SU-DHL-6 (cell line): ENCODE data around the gene NUMB.

Experiments
- H2AFZ ChIP-seq: fragments of 200-600 bp; sonication (generic); 2 replicates; pipeline ENCODE4 v1.6.1; 2014; ENCODE audit warnings: low read depth, mild to moderate bottlenecking, moderate library complexity, mixed read lengths, antibody characterized with exemption, low read length; ENCODE audit not compliant: severe bottlenecking
- H3F3A ChIP-seq: fragments of 200-600 bp; shearing (Covaris generic); 2 replicates; pipeline ENCODE4 v1.6.0; 2016; ENCODE audit warnings: antibody characterized with exemption, mild to moderate bottlenecking; ENCODE audit not compliant: insufficient read depth
- H3K27ac ChIP-seq: fragments of 200-600 bp; sonication (generic); 2 replicates; pipeline ENCODE4 v1.5.1; 2016; ENCODE audit warnings: low read depth, mild to moderate bottlenecking, low read length, moderate library complexity, mixed read lengths
- H3K27me3 ChIP-seq: fragments of 200-600 bp; sonication (generic), shearing (Covaris generic); 2 replicates; pipeline ENCODE4 v1.6.0; 2014; ENCODE audit warnings: mild to moderate bottlenecking, low read length
- H3K36me3 ChIP-seq: fragments of 200-600 bp; sonication (generic); 2 replicates; pipeline ENCODE4 v1.6.1; 2014; ENCODE audit warnings: mild to moderate bottlenecking, low read length, mixed read lengths
- H3K4me2 ChIP-seq: fragments of 300-600, 200-600 bp; shearing (Covaris generic), sonication (generic); 2 replicates; pipeline ENCODE4 v1.6.0; 2014; ENCODE audit warnings: low read length, low read depth, mild to moderate bottlenecking; ENCODE audit not compliant: poor library complexity, severe bottlenecking
- H3K4me3 ChIP-seq: fragments of 200-600 bp; sonication (generic); 2 replicates; pipeline ENCODE4 v1.5.1; 2014; ENCODE audit warnings: antibody characterized with exemption, low read length, mild to moderate bottlenecking, mixed read lengths; ENCODE audit not compliant: insufficient read depth, poor library complexity, severe bottlenecking
- H3K79me2 ChIP-seq: fragments of 200-600 bp; sonication (generic); 2 replicates; pipeline ENCODE4 v1.6.1; 2014; ENCODE audit warnings: mild to moderate bottlenecking, low read length, moderate library complexity; ENCODE audit not compliant: insufficient read depth
- H3K9ac ChIP-seq: fragments of 200-600 bp; sonication (generic); 2 replicates; pipeline ENCODE4 v1.7.0; 2014; ENCODE audit warnings: mild to moderate bottlenecking, low read length
- H3K9me2 ChIP-seq: fragments of 200-600 bp; sonication (generic); replicated peaks from 2 replicates; pipeline ENCODE4 v1.6.1; 2014; ENCODE audit warnings: low read length; ENCODE audit not compliant: insufficient read depth
- H3K9me3 ChIP-seq: fragments of 200-600 bp; sonication (generic); 2 replicates; pipeline ENCODE4 v1.6.1; 2014; ENCODE audit warnings: low read length, mixed read lengths; ENCODE audit not compliant: insufficient read depth
- H4K20me1 ChIP-seq: fragments of 200-600 bp; sonication (generic); 2 replicates; pipeline ENCODE4 v1.6.1; 2014; ENCODE audit warnings: low read depth, mild to moderate bottlenecking, antibody characterized with exemption, low read length, moderate library complexity, mixed read lengths
- EZH2phosphoT487 ChIP-seq: fragments of 200-600 bp; sonication (generic), shearing (Covaris generic); conservative IDR thresholded peaks from 2 replicates; pipeline ENCODE4 v1.6.1; 2018; ENCODE audit warnings: mild to moderate bottlenecking, antibody characterized with exemption, low read length, moderate library complexity, mixed read lengths
- TF ChIP-seq, protein P1 (sequence below): fragments of 200-600 bp; sonication (generic); IDR thresholded peaks from one replicate; pipeline ENCODE4 v1.5.1; 2017; ENCODE audit warnings: antibody characterized with exemption, mild to moderate bottlenecking, low read length, moderate library complexity; ENCODE audit not compliant: insufficient read depth, poor library complexity, severe bottlenecking

NUMB gene

DNA sequence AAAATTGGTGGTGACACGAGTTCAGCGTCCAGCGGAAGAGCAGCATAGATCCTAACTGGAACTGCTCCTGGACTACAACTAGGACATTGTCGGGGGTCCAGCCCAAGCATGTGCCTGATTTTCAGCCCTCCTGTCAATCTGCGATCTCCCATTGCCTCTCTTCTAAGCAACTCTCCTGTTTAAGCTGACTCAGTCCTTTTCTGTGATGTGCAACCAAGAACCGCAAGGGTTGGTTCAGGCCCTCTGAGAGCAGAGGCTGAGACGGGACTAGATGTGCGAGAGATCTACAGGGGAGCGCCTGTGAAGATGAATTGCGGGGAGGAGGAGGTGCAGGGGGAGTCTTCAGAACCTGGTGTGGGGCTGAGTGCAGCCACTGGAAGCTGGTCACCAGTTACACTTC, 224.8 kb downstream of the NUMB start:
- Histone ChIP-seq H3K9me2 (no peaks in the 10 kb centered on the region), H3K79me2 (no peaks in the 10 kb centered on the region), H3K4me3 (no peak overlapping the region), H3K36me3 (no peaks in the 10 kb centered on the region), H2AFZ (no peak overlapping the region), H3K9ac (no peak overlapping the region), H3K9me3 (no peaks in the 10 kb centered on the region), H3K4me2 (no peak overlapping the region), H4K20me1 (no peaks in the 10 kb centered on the region), H3K27ac (no peak overlapping the region), H3F3A (no peaks in the 10 kb centered on the region), H3K27me3 (no peaks in the 10 kb centered on the region)
- TF ChIP-seq EZH2phosphoT487 = no peak
- TF ChIP-seq, protein P1, sequence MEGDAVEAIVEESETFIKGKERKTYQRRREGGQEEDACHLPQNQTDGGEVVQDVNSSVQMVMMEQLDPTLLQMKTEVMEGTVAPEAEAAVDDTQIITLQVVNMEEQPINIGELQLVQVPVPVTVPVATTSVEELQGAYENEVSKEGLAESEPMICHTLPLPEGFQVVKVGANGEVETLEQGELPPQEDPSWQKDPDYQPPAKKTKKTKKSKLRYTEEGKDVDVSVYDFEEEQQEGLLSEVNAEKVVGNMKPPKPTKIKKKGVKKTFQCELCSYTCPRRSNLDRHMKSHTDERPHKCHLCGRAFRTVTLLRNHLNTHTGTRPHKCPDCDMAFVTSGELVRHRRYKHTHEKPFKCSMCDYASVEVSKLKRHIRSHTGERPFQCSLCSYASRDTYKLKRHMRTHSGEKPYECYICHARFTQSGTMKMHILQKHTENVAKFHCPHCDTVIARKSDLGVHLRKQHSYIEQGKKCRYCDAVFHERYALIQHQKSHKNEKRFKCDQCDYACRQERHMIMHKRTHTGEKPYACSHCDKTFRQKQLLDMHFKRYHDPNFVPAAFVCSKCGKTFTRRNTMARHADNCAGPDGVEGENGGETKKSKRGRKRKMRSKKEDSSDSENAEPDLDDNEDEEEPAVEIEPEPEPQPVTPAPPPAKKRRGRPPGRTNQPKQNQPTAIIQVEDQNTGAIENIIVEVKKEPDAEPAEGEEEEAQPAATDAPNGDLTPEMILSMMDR = no peak

DNA sequence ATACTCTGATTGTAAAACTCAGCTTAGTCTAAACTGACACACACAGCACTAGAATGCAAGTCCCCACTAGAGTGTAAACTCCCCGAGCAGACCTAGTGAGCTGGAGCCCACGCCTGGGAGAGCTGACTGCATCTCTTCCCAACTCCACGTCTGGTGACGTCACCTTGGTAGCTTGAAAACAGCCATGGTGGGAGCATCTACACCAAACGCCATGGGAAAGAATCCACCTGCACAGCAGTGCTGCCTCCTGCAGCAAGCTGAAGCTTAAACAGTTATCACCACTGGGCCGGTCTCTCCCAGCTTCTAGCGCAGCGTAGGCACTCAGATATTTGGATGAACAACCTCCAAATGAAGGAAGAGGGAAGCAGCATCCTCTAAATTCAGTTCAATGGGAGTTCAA, 225.4 kb downstream of the NUMB start:
- H3F3A ChIP-seq = no peaks in the 10 kb centered on the region
- H3K36me3 ChIP-seq = no peaks in the 10 kb centered on the region
- TF ChIP-seq, protein P1 = no peak
- no peak for TF ChIP-seq EZH2phosphoT487
- no peak overlapping the region for H3K27ac ChIP-seq
- H3K79me2 ChIP-seq = no peaks in the 10 kb centered on the region
- H3K9me2 ChIP-seq = no peaks in the 10 kb centered on the region
- no peak overlapping the region for H3K4me3 ChIP-seq
- no peaks in the 10 kb centered on the region for H3K27me3 ChIP-seq
- H3K9ac ChIP-seq = no peak overlapping the region
- no peaks in the 10 kb centered on the region for H4K20me1 ChIP-seq
- H3K9me3 ChIP-seq = no peaks in the 10 kb centered on the region
- no peak overlapping the region for H2AFZ ChIP-seq
- no peak overlapping the region for H3K4me2 ChIP-seq

DNA sequence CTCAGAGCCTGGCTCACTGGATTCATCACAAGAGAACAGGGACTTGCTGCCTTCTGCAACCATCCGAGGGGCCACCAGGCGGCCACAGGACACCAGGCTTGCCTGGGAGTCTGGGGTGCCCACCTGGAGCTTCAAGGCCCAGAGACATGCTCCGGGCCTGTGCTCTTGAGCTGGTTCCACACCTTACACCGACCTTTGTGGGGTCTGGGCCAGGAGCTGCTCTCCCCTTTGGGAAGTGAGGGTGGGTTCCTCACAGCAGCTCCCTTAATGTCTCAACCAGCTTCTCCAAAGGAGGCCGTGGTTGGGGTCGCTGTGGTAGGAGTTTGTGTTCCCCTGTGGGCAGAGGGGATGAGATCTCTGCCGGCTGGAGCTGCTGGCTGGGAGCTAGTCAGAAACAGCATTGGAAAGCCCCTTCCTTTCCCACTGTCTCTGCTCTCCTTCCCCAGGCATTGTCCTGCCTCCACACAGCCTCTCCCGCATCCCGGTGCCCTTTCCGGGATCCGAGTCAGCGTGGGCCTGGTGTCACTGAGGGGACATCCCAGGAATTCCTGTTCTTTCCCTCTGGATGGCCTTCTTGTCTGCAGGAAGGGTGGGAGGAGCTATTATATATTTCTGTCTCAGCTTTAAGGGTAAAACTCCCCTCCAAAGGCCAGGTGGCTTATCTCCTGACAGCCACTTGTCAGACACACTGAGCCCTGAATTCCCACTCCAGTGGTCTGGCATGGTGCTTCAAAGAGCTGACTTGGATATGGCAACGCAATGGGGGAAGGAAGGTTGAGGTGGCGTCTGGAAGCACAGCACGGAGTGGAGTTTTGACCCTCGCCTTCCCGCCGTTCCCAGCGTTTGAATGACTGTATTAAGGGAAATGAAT, 226.1 kb downstream of the NUMB start:
- no peak for TF ChIP-seq EZH2phosphoT487
- TF ChIP-seq, protein P1 = peak; percentile 25
- H3K9me2 ChIP-seq = no peaks in the 10 kb centered on the region
- H3K79me2 ChIP-seq = no peaks in the 10 kb centered on the region
- H3K4me3 ChIP-seq = no peak overlapping the region
- H3K9ac ChIP-seq = no peak overlapping the region
- no peaks in the 10 kb centered on the region for H3K9me3 ChIP-seq
- H3K36me3 ChIP-seq = no peaks in the 10 kb centered on the region
- H3K27ac ChIP-seq = no peak overlapping the region
- no peak overlapping the region for H3K4me2 ChIP-seq
- no peaks in the 10 kb centered on the region for H3F3A ChIP-seq
- no peak overlapping the region for H2AFZ ChIP-seq
- no peaks in the 10 kb centered on the region for H4K20me1 ChIP-seq
- no peaks in the 10 kb centered on the region for H3K27me3 ChIP-seq
